Measurements from ENCODE around the gene TCF4. TPM values are rescaled to one million over a fixed set of nuclear protein-coding genes. Genes with fewer than 3 reads are reported as not detected.

TCF4 gene
- polyA plus RNA-seq, 1 donor (not counting 4 experiments of a cell fraction or from before 2014, with no cell fraction given), result 9.7 TPM

DNA sequence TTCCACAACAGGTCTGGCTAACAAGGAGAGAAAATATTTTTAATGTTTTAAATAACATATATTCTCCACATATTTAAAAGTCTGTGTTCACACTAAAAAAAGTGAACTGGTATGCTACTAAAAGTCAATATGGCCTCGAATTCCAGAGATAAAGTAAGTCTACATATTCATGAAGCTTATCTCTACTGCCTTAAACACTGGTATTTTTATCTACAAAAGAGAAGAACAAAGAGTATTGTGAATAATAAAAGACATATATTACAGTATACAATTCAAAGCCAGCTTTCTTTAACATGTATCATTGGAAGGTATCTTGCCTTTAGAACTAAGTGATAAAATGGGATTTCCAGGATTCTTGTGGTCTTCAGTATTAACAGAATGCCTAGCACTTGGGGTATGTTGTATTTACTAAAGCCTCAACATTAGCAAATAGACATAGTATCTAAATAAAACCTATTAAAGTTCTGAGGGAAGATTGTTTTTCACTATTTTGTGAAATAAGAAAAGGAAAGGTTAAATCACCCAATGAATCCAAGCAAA, 325.9 kb downstream of the TCF4 start:
- no peaks in the 10 kb centered on the region for H3K9me3 ChIP-seq (ENCODE audit: control insufficient read depth, low read depth, low read length)
- H3K79me2 ChIP-seq (ENCODE audit: control insufficient read depth, insufficient read depth, low read length), result no peaks in the 10 kb centered on the region
- FAIRE-seq (no peak), DNase-seq (ENCODE audit: low read depth, low spot score) (no peak)
- H3K27ac ChIP-seq (ENCODE audit: control insufficient read depth, insufficient read depth, low read length), result no peak overlapping the region
- dilution Hi-C loops (cut with MboI; ENCODE audit: extremely low pct_ligation_motif_present, low sequenced_read_pairs), result no loop called here
- H3K9ac ChIP-seq (ENCODE audit: control insufficient read depth, extremely low read depth, insufficient read depth, low read length), result no peak overlapping the region
- H3K4me2 ChIP-seq (ENCODE audit: control insufficient read depth, extremely low read depth, insufficient read depth, low read depth, low read length), result no peak overlapping the region
- no peaks in the 10 kb centered on the region for H4K20me1 ChIP-seq (ENCODE audit: control insufficient read depth, extremely low read depth, insufficient read depth, low read length)
- peaks cover 15% of the 10 kb centered on the region for H3K4me1 ChIP-seq (ENCODE audit: control insufficient read depth, extremely low read depth, insufficient read depth, low read length)
- H3K9me1 ChIP-seq (ENCODE audit: control insufficient read depth, extremely low read depth, insufficient read depth, low read length), result no peaks in the 10 kb centered on the region
- H3K36me3 ChIP-seq (ENCODE audit: control insufficient read depth in 2 of 2, extremely low read depth in 1 of 2, insufficient read depth in 2 of 2, low read length in 2 of 2), result peaks cover 0 to 2% of the 10 kb centered on the region in 2 experiments
- no peak overlapping the region for H2AFZ ChIP-seq (ENCODE audit: control insufficient read depth, low read length)
- no peaks in the 10 kb centered on the region for H3K27me3 ChIP-seq (ENCODE audit: control insufficient read depth, extremely low read depth, insufficient read depth, low read length)
- TF ChIP-seq, protein P1, sequence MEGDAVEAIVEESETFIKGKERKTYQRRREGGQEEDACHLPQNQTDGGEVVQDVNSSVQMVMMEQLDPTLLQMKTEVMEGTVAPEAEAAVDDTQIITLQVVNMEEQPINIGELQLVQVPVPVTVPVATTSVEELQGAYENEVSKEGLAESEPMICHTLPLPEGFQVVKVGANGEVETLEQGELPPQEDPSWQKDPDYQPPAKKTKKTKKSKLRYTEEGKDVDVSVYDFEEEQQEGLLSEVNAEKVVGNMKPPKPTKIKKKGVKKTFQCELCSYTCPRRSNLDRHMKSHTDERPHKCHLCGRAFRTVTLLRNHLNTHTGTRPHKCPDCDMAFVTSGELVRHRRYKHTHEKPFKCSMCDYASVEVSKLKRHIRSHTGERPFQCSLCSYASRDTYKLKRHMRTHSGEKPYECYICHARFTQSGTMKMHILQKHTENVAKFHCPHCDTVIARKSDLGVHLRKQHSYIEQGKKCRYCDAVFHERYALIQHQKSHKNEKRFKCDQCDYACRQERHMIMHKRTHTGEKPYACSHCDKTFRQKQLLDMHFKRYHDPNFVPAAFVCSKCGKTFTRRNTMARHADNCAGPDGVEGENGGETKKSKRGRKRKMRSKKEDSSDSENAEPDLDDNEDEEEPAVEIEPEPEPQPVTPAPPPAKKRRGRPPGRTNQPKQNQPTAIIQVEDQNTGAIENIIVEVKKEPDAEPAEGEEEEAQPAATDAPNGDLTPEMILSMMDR (optimal IDR thresholded peaks at IDR 0.05 in 1 of 3, IDR thresholded peaks at IDR 0.05 in 1 of 3, conservative IDR thresholded peaks at IDR 0.05 in 1 of 3; ENCODE audit: extremely low read depth in 1 of 3, insufficient read depth in 2 of 3, low read length in 3 of 3), result no peak
- no peak for TF ChIP-seq EZH2 (IDR thresholded peaks at IDR 0.05; ENCODE audit: low read length)
- no peak overlapping the region for H3K4me3 ChIP-seq (ENCODE audit: control insufficient read depth in 2 of 3, extremely low read depth in 1 of 3, insufficient read depth in 2 of 3, low read depth in 1 of 3, low read length in 3 of 3)

GRCh38 chr18:55261253-55261652, 326.7 kb downstream of the TCF4 start:
- no peak for DNase-seq (ENCODE audit: low read depth, low spot score)
- peaks cover 0 to 2% of the 10 kb centered on the region in 2 experiments for H3K36me3 ChIP-seq (ENCODE audit: control insufficient read depth in 2 of 2, extremely low read depth in 1 of 2, insufficient read depth in 2 of 2, low read length in 2 of 2)
- H3K79me2 ChIP-seq (ENCODE audit: control insufficient read depth, insufficient read depth, low read length), result no peaks in the 10 kb centered on the region
- H3K27ac ChIP-seq (ENCODE audit: control insufficient read depth, insufficient read depth, low read length), result no peak overlapping the region
- no peak overlapping the region for H2AFZ ChIP-seq (ENCODE audit: control insufficient read depth, low read length)
- no peaks in the 10 kb centered on the region for H3K27me3 ChIP-seq (ENCODE audit: control insufficient read depth, extremely low read depth, insufficient read depth, low read length)
- no peak overlapping the region for H3K4me3 ChIP-seq (ENCODE audit: control insufficient read depth in 2 of 3, extremely low read depth in 1 of 3, insufficient read depth in 2 of 3, low read depth in 1 of 3, low read length in 3 of 3)
- dilution Hi-C loops (cut with MboI; ENCODE audit: extremely low pct_ligation_motif_present, low sequenced_read_pairs), result no loop called here
- TF ChIP-seq, protein P1 (optimal IDR thresholded peaks at IDR 0.05 in 1 of 3, IDR thresholded peaks at IDR 0.05 in 1 of 3, conservative IDR thresholded peaks at IDR 0.05 in 1 of 3; ENCODE audit: extremely low read depth in 1 of 3, insufficient read depth in 2 of 3, low read length in 3 of 3), result no peak
- no peak for TF ChIP-seq EZH2 (IDR thresholded peaks at IDR 0.05; ENCODE audit: low read length)
- no peak overlapping the region for H3K4me2 ChIP-seq (ENCODE audit: control insufficient read depth, extremely low read depth, insufficient read depth, low read depth, low read length)
- no peaks in the 10 kb centered on the region for H3K9me3 ChIP-seq (ENCODE audit: control insufficient read depth, low read depth, low read length)
- no peak overlapping the region for H3K9ac ChIP-seq (ENCODE audit: control insufficient read depth, extremely low read depth, insufficient read depth, low read length)
- no peaks in the 10 kb centered on the region for H3K9me1 ChIP-seq (ENCODE audit: control insufficient read depth, extremely low read depth, insufficient read depth, low read length)
- no peaks in the 10 kb centered on the region for H4K20me1 ChIP-seq (ENCODE audit: control insufficient read depth, extremely low read depth, insufficient read depth, low read length)
- peaks cover 22% of the 10 kb centered on the region for H3K4me1 ChIP-seq (ENCODE audit: control insufficient read depth, extremely low read depth, insufficient read depth, low read length)
- no peak for FAIRE-seq

Measured in keratinocyte (primary cell).